CD14-positive monocyte (primary cell): ENCODE measurements around the gene NPM1. TPM values are rescaled to one million over a fixed set of nuclear protein-coding genes. Genes with fewer than 3 reads are reported as not detected.

Source experiments
- DNase-seq, 3 donors: peaks; one replicate each; pipeline ENCODE4 v3.0.0-alpha.2; 2011 to 2022
- H2AFZ ChIP-seq: 2 replicates; pipeline ENCODE4 v1.6.0; 2012; ENCODE audit warnings: mild to moderate bottlenecking, low read depth, low read length, inconsistent platforms; ENCODE audit not compliant: insufficient read depth, poor library complexity, severe bottlenecking
- H3K27ac ChIP-seq, 2 donors: 1 replicate in 1 of 2; 2 replicates in 1 of 2; pipeline ENCODE4 v1.5.1; 2012 to 2013; ENCODE audit warnings: low read length in 2 of 2, control low read depth in 1 of 2, inconsistent platforms in 1 of 2, low read depth in 1 of 2, mild to moderate bottlenecking in 1 of 2
- H3K27me3 ChIP-seq, 2 donors: one replicate each; pipeline versions ENCODE4 v1.6.0 to v1.6.1; 2011 to 2013; ENCODE audit warnings: low read length in 2 of 2; ENCODE audit not compliant: control insufficient read depth in 2 of 2, insufficient read depth in 2 of 2
- H3K36me3 ChIP-seq, 2 donors: replicated peaks in 1 of 2; 1 replicate in 1 of 2; 2 replicates in 1 of 2; pipeline versions ENCODE4 v1.5.1 to v1.6.1; 2012 to 2013; ENCODE audit warnings: low read length in 2 of 2, control low read depth in 1 of 2, inconsistent platforms in 1 of 2, mild to moderate bottlenecking in 1 of 2; ENCODE audit not compliant: insufficient read depth in 2 of 2, control insufficient read depth in 1 of 2
- H3K4me1 ChIP-seq, 2 donors: 1 replicate in 1 of 2; 2 replicates in 1 of 2; pipeline versions ENCODE4 v1.5.1 to v1.6.1; 2012 to 2013; ENCODE audit warnings: low read length in 2 of 2, control low read depth in 1 of 2, inconsistent platforms in 1 of 2, mild to moderate bottlenecking in 1 of 2, moderate library complexity in 1 of 2; ENCODE audit not compliant: insufficient read depth in 2 of 2, control insufficient read depth in 1 of 2
- H3K4me2 ChIP-seq: replicated peaks from 2 replicates; pipeline ENCODE3; 2012; ENCODE audit warnings: low read length, moderate library complexity, mild to moderate bottlenecking; ENCODE audit not compliant: poor library complexity, severe bottlenecking; ENCODE audit errors: extremely low read depth
- H3K4me3 ChIP-seq, 3 experiments: fragments of 200-600 bp in 1 of 3; sonication (generic) in 1 of 3; replicated peaks in 1 of 3; 1 replicate in 2 of 3; 2 replicates in 1 of 3; pipeline ENCODE4 v1.5.1; 2011 to 2013; ENCODE audit warnings: low read length in 3 of 3, mild to moderate bottlenecking in 3 of 3, control low read depth in 2 of 3, low read depth in 2 of 3, inconsistent platforms in 1 of 3, moderate library complexity in 1 of 3
- H3K79me2 ChIP-seq: 2 replicates; pipeline ENCODE4 v1.6.0; 2012; ENCODE audit warnings: mild to moderate bottlenecking, control low read depth, inconsistent platforms, low read length, moderate library complexity; ENCODE audit not compliant: insufficient read depth
- H3K9ac ChIP-seq: 2 replicates; pipeline ENCODE4 v1.6.0; 2017; ENCODE audit warnings: low read length, mild to moderate bottlenecking; ENCODE audit not compliant: insufficient read depth, poor library complexity, severe bottlenecking
- H3K9me3 ChIP-seq, 2 donors: replicated peaks in 1 of 2; 1 replicate in 1 of 2; 2 replicates in 1 of 2; pipeline versions ENCODE4 v1.5.1 to v1.6.1; 2012 to 2013; ENCODE audit warnings: low read length in 2 of 2, control low read depth in 1 of 2; ENCODE audit not compliant: control insufficient read depth in 1 of 2, insufficient read depth in 1 of 2
- H4K20me1 ChIP-seq: 2 replicates; pipeline ENCODE4 v1.6.0; 2012; ENCODE audit warnings: mild to moderate bottlenecking, low read length, control low read depth, moderate library complexity; ENCODE audit not compliant: insufficient read depth
- H3K27ac Mint-ChIP-seq, 7 donors: one replicate each; pipeline ENCODE4 v1.8.0; 2020; ENCODE audit warnings: mild to moderate bottlenecking in 7 of 7, mixed read lengths in 7 of 7, moderate library complexity in 6 of 7, inconsistent platforms in 2 of 7
- H3K27me3 Mint-ChIP-seq, 3 donors: one replicate each; pipeline ENCODE4 v1.8.0; 2021 to 2022; ENCODE audit warnings: low read depth in 3 of 3, mild to moderate bottlenecking in 3 of 3, mixed read lengths in 3 of 3, moderate library complexity in 3 of 3, inconsistent platforms in 1 of 3
- H3K36me3 Mint-ChIP-seq, 2 donors: one replicate each; pipeline ENCODE4 v1.8.0; 2020; ENCODE audit warnings: mixed read lengths in 2 of 2, inconsistent platforms in 1 of 2, mild to moderate bottlenecking in 1 of 2
- H3K4me1 Mint-ChIP-seq: one replicate; pipeline ENCODE4 v1.8.0; 2020; ENCODE audit warnings: mild to moderate bottlenecking, mixed read lengths
- H3K4me3 Mint-ChIP-seq, 2 donors: one replicate each; pipeline ENCODE4 v1.8.0; 2020; ENCODE audit warnings: mild to moderate bottlenecking in 2 of 2, mixed read lengths in 2 of 2, moderate library complexity in 1 of 2
- H3K9me3 Mint-ChIP-seq, 7 donors: one replicate each; pipeline ENCODE4 v1.8.0; 2020 to 2022; ENCODE audit warnings: mixed read lengths in 7 of 7, mild to moderate bottlenecking in 6 of 7, moderate library complexity in 6 of 7, inconsistent platforms in 2 of 7
- WGBS: methylation state at CpG from one replicate; pipeline ENCODE4 v1.1.5; 2013; ENCODE audit warnings: missing lambda C conversion rate; ENCODE audit not compliant: insufficient coverage; 5-methylcytosine and 5-hydroxymethylcytosine counted together
- intact Hi-C, 2 donors: fragments of 100-400 bp; cut with micrococcal nuclease; formaldehyde crosslinking; loops; one replicate each; pipeline versions ENCODE4 v1.15.0 to v1.15.1; 2023
- polyA plus RNA-seq, 3 donors: library from polyadenylated mRNA; depleted of rRNA in 1 of 3; unstranded in 2 of 3; stranded (reverse) in 1 of 3; fragments of 300-500 nt in 2 of 3; fragments of >200 nt in 1 of 3; fragmentation: Illumina TruSeq in 2 of 3; gene quantifications; 1 replicate in 2 of 3; 2 replicates in 1 of 3; pipeline ENCODE4 v1.2.3, GENCODE V29; 2012 to 2021
- TF ChIP-seq, protein P1 (sequence below): fragments of 200-600 bp; IDR thresholded peaks from one replicate; pipeline ENCODE4 v1.8.0; 2022; ENCODE audit warnings: antibody characterized with exemption, mild to moderate bottlenecking

Gene NPM1
- polyA plus RNA-seq, 3 donors: 102 to 191 (median 188) TPM

DNA sequence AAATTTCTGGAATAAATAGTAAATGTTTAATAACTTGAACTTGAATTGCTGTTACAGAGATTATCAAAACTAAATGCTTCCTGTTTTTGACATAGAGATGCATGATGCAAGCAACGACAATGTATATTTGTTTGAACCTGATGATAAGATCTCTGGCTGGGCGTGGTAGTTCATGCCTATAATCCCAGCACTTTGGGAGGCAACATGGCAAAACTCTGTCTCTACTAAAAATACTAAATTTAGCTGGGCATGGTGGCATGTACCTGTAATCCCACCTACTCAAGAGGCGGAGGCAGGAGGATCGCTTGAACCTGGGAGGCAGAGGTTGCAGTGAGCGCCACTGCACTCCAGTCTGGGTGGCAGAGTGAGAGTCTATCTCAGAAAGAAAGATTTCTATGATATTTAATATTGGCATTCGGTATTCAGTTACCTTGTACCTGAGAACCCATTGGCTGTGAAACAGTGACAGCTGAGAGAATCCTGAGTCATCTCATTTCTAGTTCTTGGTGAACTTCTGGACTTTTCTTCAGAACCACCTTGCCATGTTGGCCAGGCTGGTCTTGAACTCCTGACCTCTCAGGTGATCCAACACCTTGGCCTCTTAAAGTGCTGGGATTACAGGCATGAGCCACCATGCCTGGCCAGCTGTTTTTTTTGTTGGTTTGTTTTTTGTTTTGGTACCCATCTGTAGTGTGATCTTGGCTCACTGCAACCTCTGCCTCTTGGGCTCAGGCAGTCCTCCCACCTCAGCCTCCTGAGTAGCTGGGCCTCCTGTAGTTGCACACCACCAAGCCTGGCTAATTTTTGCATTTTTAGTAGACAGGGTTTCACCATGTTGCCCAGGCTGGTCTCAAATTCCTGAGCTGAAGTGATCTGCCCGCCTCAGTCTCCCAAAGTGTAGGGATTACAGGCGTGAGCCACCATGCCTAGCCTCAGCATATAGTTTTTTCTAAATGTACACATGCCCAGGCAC, 21.8 kb downstream of the NPM1 start:
- Histone ChIP-seq H3K27ac (no peak overlapping the region), H3K9ac (no peak overlapping the region), H3K9me3 (no peaks in the 10 kb centered on the region), H3K27me3 (no peaks in the 10 kb centered on the region), H3K4me2 (no peak overlapping the region), H2AFZ (no peak overlapping the region), H4K20me1 (peaks cover 37% of the 10 kb centered on the region), H3K79me2 (peaks cover 12% of the 10 kb centered on the region), H3K36me3 (peaks cover 66 to 94% of the 10 kb centered on the region in 2 donors), H3K4me3 (no peak overlapping the region), H3K4me1 (no peaks in the 10 kb centered on the region)
- Mint-ChIP-seq H3K4me1 (peaks cover 2% of the 10 kb centered on the region), H3K9me3 (no peaks in the 10 kb centered on the region), H3K27ac (peak overlapping the region in 1 of 7 donors; percentile 57), H3K27me3 (no peaks in the 10 kb centered on the region), H3K36me3 (peaks cover 75 to 89% of the 10 kb centered on the region in 2 donors), H3K4me3 (no peak overlapping the region)
- intact Hi-C loops: loop anchor here in 1 of 2 donors (10.0 kb wide), 1 partner anchor 635 kb away; no protein-coding TSS in a partner anchor
- WGBS: 100% methylated on average over 2 of the region's 8 CpGs
- no peak for DNase-seq
- TF ChIP-seq, protein P1, sequence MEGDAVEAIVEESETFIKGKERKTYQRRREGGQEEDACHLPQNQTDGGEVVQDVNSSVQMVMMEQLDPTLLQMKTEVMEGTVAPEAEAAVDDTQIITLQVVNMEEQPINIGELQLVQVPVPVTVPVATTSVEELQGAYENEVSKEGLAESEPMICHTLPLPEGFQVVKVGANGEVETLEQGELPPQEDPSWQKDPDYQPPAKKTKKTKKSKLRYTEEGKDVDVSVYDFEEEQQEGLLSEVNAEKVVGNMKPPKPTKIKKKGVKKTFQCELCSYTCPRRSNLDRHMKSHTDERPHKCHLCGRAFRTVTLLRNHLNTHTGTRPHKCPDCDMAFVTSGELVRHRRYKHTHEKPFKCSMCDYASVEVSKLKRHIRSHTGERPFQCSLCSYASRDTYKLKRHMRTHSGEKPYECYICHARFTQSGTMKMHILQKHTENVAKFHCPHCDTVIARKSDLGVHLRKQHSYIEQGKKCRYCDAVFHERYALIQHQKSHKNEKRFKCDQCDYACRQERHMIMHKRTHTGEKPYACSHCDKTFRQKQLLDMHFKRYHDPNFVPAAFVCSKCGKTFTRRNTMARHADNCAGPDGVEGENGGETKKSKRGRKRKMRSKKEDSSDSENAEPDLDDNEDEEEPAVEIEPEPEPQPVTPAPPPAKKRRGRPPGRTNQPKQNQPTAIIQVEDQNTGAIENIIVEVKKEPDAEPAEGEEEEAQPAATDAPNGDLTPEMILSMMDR: no peak

DNA sequence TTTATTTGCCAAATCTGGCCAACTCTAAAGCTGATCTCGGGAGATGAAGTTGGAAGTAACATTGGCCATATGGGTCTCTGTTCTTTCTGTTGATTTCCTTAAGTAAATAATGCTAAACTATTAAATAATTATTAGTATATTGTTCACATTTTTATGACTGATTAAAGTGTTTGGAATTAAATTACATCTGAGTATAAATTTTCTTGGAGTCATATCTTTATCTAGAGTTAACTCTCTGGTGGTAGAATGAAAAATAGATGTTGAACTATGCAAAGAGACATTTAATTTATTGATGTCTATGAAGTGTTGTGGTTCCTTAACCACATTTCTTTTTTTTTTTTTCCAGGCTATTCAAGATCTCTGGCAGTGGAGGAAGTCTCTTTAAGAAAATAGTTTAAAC, 22.5 kb downstream of the NPM1 start:
- H3K79me2 ChIP-seq: peaks cover 10% of the 10 kb centered on the region

More for the DNA sequence above, 22.5 kb downstream of the NPM1 start:
- Histone ChIP-seq H3K9me3 (no peaks in the 10 kb centered on the region), H3K4me1 (no peaks in the 10 kb centered on the region), H3K36me3 (peaks cover 61 to 90% of the 10 kb centered on the region in 2 donors), H3K27me3 (no peaks in the 10 kb centered on the region), H3K9ac (no peak overlapping the region), H3K4me2 (no peak overlapping the region), H3K4me3 (no peak overlapping the region), H2AFZ (no peak overlapping the region), H4K20me1 (peaks cover 37% of the 10 kb centered on the region), H3K27ac (no peak overlapping the region)
- TF ChIP-seq, protein P1: no peak
- Mint-ChIP-seq H3K4me1 (peaks cover 2% of the 10 kb centered on the region), H3K27me3 (no peaks in the 10 kb centered on the region), H3K27ac (no peak overlapping the region), H3K36me3 (peaks cover 74 to 82% of the 10 kb centered on the region in 2 donors), H3K9me3 (no peaks in the 10 kb centered on the region), H3K4me3 (no peak overlapping the region)
- no CpG with 5 or more reads among the region's 1 CpG for WGBS
- no peak for DNase-seq
- intact Hi-C loops: loop anchor here in 1 of 2 donors (10.0 kb wide), 1 partner anchor 635 kb away; no protein-coding TSS in a partner anchor
